Chondrocyte (in vitro differentiated cells): ENCODE measurements around the gene VCAN. TPM values are rescaled to one million over a fixed set of nuclear protein-coding genes. Genes with fewer than 3 reads are reported as not detected.

Experiments used
- DNase-seq: peaks from one replicate; pipeline ENCODE4 v3.0.0; 2021; ENCODE audit warnings: mixed read lengths, low spot score
- H3K27ac Mint-ChIP-seq: one replicate; pipeline ENCODE4 v1.8.0; 2021; ENCODE audit warnings: mild to moderate bottlenecking, moderate library complexity, mixed read lengths; ENCODE audit not compliant: unreplicated experiment
- H3K27me3 Mint-ChIP-seq: 2 replicates; pipeline ENCODE4 v1.8.0; 2021; ENCODE audit warnings: low read depth, mixed read lengths
- H3K36me3 Mint-ChIP-seq: 2 replicates; pipeline ENCODE4 v1.8.0; 2021; ENCODE audit warnings: low read depth, mixed read lengths
- H3K4me1 Mint-ChIP-seq: 2 replicates; pipeline ENCODE4 v1.8.0; 2021; ENCODE audit warnings: low read depth, mild to moderate bottlenecking, mixed read lengths
- H3K4me3 Mint-ChIP-seq: one replicate; pipeline ENCODE4 v1.8.0; 2021; ENCODE audit warnings: mild to moderate bottlenecking, moderate library complexity, mixed read lengths; ENCODE audit not compliant: unreplicated experiment
- H3K9me3 Mint-ChIP-seq: 2 replicates; pipeline ENCODE4 v1.8.0; 2021; ENCODE audit warnings: low read depth, mixed read lengths
- CTCF ChIP-seq: fragments of 200-600 bp; sonication (generic); IDR thresholded peaks from 2 replicates; pipeline ENCODE4 v1.5.0; 2021; ENCODE audit warnings: antibody characterized with exemption, mild to moderate bottlenecking, moderate library complexity
- total RNA-seq: library from RNA; stranded (reverse); gene quantifications from 3 replicates; pipeline ENCODE4 v1.2.1, GENCODE V29; 2021

Gene VCAN
- total RNA-seq, 1 donor from 2014 or later: 710 TPM

GRCh38 chr5:83608122-83608521 is 136.6 kb downstream of the VCAN start:
- no peak overlapping the region for H3K4me3 Mint-ChIP-seq
- no peaks in the 10 kb centered on the region for H3K9me3 Mint-ChIP-seq
- H3K36me3 Mint-ChIP-seq: no peaks in the 10 kb centered on the region
- no peak overlapping the region for H3K27ac Mint-ChIP-seq
- no peak for DNase-seq
- no peaks in the 10 kb centered on the region for H3K4me1 Mint-ChIP-seq
- TF ChIP-seq CTCF: peak; percentile 83
- no peaks in the 10 kb centered on the region for H3K27me3 Mint-ChIP-seq

DNA sequence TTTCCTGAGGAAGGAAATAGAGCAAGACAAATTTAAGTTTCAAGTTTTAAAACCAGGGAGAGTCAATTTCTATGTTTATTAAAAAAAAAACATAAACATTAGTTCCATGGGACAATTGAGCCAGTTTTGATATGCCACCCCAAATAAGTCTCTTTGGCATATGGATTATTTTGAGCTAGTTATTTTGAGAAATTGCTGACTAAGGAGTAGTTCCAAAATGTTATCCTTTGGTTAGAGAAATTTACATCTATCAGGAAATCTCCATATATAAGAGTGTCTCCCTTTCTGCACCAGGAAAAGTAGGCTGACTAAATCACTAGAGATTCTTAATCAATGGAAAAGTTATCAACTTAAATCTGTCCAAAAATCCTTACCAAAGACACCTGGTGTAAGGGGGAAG is 143.3 kb downstream of the VCAN start:
- no peak overlapping the region for H3K27ac Mint-ChIP-seq
- peaks cover 5% of the 10 kb centered on the region for H3K36me3 Mint-ChIP-seq
- H3K9me3 Mint-ChIP-seq: peaks cover 15% of the 10 kb centered on the region
- no peak for TF ChIP-seq CTCF
- no peak for DNase-seq
- peaks cover 16% of the 10 kb centered on the region for H3K4me1 Mint-ChIP-seq
- H3K27me3 Mint-ChIP-seq: no peaks in the 10 kb centered on the region
- H3K4me3 Mint-ChIP-seq: no peak overlapping the region

DNA sequence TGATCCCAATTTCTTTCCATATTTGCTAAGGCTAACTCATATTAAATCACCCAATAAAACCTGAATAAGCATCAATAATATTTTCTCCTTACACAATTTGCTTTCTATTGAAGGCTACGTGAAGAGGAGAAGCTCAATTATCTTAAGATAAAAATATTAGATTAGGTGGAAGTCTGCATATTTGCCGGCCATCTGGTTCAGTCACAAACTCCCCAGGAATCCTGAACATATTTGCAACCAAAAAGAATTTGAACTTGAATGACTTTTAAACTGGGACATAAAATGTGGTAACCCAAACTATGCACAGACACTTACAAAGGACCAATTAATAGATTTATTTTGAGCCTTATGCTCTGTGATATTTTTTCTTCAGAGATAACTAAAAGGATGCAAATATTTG is 156.8 kb downstream of the VCAN start:
- Mint-ChIP-seq H3K9me3 (peaks cover 5% of the 10 kb centered on the region), H3K27ac (no peak overlapping the region), H3K36me3 (no peaks in the 10 kb centered on the region), H3K27me3 (no peaks in the 10 kb centered on the region), H3K4me1 (peaks cover 23% of the 10 kb centered on the region), H3K4me3 (no peak overlapping the region)
- DNase-seq: no peak
- no peak for TF ChIP-seq CTCF

Other genes starting within 250 kb of the VCAN start
- 248 to 316 TPM (median 275 TPM) in 3 replicates for gene HAPLN1, start 249.1 kb downstream of the VCAN start, total RNA-seq